Fibroblast of upper back skin (primary cell): Measurements from ENCODE around the gene HOXC5.

ENCODE experiments used
- DNase-seq: peaks from one replicate; pipeline ENCODE4 v3.0.0-alpha.2; 2013

The HOXC5 gene

GRCh38 chr12:54032627-54033100 lies at the start of gene HOXC5:
TSS of gene HOXC5 (plus strand) at chr12:54033050. CDS start at chr12:54033123, 73 bp downstream.
- DNase-seq = peak; percentile 96

GRCh38 chr12:53983568-53983949 lies 49.3 kb upstream of the HOXC5 start:
- no peak for DNase-seq

- no peak for DNase-seq
Measured at GRCh38 chr12:53983950-53984572, 48.8 kb upstream of the HOXC5 start.

DNA sequence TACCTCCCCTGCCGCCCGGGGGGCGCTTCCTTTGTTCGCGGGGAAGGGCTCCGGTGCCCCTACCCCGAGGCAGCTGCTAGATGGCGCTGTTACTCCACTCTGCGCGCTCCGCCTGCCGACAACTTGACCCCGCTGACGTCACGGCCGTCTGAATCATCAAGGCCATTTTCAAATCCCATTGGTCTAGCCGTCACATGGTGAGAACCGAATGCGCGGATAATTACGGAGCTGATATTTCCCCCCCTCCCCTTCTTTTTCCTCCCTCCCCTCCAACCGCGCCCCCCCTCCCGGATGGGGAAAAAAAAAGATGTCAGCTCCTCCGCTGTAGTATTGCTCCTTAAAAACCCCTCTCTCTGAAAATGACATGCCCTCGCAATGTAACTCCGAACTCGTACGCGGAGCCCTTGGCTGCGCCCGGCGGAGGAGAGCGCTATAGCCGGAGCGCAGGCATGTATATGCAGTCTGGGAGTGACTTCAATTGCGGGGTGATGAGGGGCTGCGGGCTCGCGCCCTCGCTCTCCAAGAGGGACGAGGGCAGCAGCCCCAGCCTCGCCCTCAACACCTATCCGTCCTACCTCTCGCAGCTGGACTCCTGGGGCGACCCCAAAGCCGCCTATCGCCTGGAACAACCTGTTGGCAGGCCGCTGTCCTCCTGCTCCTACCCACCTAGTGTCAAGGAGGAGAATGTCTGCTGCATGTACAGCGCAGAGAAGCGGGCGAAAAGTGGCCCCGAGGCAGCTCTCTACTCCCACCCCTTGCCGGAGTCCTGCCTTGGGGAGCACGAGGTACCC lies 47.8 kb upstream of the HOXC5 start, which contains the start of gene HOXC10:
HOXC10 (plus strand) TSS at position 246 of the 791 bp plus-strand sequence; CDS start at position 360, 114 bp downstream.
- DNase-seq = peak; percentile 93

DNA sequence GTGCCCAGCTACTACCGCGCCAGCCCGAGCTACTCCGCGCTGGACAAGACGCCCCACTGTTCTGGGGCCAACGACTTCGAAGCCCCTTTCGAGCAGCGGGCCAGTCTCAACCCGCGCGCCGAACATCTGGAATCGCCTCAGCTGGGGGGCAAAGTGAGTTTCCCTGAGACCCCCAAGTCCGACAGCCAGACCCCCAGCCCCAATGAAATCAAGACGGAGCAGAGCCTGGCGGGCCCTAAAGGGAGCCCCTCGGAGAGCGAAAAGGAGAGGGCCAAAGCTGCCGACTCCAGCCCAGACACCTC lies 47.2 kb upstream of the HOXC5 start:
- no peak for DNase-seq

- DNase-seq = no peak
Measured at GRCh38 chr12:53985994-53986685, 46.7 kb upstream of the HOXC5 start.

GRCh38 chr12:53986686-53987483 lies 46.0 kb upstream of the HOXC5 start:
- no peak for DNase-seq

DNA sequence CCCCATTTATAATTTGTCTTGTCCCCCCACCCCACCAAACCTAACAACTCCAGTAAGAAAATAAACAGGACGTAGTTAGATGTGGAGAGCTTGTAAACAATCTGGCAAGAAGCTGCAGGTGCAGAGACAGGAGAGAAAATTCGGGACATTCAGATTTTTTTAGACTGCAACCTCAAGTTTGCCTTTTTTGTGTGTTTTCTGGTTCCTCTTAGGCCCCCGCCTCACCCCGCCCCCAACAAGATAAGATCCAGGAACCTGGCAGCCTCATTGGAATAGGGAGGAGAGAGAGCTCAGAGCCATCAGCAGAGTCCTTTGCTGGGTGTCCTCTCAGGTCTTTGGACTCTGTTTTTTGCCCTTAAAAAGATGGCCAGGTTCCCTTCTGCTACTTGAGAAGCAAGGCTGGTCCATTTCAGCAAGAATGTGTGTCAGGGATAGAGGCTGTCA lies 45.0 kb upstream of the HOXC5 start:
- no peak for DNase-seq

- no peak for DNase-seq
Measured at GRCh38 chr12:53988541-53989226, 44.2 kb upstream of the HOXC5 start.

- peak; percentile 63 for DNase-seq
Measured at GRCh38 chr12:53989227-53990113, 43.4 kb upstream of the HOXC5 start.

DNA sequence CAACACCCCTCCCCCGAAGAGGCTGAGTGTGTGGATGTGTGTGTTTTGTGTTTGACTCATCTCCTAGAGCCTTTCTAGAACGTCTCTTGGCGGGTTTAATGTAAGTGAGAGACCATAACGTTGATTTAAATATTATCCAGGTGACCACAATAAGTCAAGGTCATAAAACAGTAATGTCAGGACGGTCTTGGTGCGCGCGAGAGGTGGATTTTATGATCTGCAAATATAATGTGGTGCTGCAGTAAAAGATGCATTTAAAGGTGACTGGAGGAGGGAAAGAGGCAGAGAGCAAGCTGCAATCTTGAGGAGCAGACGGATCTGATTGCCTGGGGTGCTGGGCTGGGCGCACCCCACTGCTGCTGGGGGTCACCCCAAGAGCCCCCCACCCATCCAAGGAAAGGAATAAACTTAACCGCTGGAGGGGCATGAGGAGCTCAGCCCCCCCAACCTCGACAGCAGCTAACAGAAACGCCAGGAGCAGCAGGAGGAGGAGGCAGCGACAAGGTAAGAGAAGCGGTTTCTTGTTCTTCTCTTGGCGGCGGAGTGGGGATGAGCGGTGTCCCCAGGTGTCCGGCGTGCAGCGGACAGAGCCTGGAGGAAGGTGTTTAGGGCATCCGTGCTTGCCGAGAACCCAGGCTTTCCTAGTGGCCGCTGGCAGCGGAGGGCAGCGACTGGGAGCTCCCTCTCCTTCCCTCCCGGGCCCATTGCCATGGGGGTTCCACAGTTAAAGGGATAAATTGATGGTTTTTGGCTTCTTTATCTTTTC lies 42.4 kb upstream of the HOXC5 start:
- no peak for DNase-seq

DNA sequence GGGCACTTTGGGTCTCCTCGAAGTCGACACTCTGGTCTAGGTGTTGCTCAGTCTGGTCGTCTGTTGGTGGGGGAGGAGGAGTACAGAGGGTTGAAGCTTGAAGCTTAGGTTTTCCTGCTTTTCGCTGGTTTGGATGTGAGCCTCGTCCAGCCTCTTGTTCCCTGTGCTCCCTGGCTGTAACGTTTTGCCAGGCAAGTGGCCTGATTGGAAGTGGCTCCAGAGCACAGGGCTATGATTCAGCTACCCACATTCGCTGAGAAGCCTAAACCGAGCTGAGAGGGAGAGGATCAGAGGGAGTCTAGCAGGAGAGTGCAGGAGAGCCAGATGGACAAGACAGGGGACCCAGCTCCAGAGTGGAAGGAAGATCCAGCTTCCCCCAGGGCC lies 41.8 kb upstream of the HOXC5 start:
- DNase-seq = peak; percentile 54

DNA sequence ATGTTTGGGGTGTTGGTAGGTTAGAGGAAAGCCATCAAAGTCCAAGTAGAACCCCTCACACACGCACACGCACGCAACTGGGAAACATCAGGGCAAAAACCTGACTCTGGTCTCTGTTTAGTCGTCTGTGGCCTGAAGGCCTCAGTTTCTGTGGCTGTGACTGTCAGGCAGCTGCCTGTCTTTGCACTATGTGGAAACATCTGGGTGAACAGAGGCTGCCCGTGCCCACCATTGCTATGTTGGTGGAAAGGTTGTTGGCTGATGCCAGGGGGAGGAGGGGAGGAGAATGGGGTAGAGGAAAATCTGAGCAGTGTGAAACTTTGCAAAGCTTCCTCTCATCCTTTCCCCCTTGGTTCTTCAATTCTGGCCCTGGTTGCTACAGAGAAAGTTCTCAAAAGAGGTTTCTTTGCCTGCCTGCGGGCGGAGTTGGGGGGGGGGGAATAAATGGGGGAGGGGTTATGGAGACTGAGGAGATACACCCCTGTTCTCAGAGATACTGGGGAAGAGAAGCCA lies 40.4 kb upstream of the HOXC5 start:
- no peak for DNase-seq

DNA sequence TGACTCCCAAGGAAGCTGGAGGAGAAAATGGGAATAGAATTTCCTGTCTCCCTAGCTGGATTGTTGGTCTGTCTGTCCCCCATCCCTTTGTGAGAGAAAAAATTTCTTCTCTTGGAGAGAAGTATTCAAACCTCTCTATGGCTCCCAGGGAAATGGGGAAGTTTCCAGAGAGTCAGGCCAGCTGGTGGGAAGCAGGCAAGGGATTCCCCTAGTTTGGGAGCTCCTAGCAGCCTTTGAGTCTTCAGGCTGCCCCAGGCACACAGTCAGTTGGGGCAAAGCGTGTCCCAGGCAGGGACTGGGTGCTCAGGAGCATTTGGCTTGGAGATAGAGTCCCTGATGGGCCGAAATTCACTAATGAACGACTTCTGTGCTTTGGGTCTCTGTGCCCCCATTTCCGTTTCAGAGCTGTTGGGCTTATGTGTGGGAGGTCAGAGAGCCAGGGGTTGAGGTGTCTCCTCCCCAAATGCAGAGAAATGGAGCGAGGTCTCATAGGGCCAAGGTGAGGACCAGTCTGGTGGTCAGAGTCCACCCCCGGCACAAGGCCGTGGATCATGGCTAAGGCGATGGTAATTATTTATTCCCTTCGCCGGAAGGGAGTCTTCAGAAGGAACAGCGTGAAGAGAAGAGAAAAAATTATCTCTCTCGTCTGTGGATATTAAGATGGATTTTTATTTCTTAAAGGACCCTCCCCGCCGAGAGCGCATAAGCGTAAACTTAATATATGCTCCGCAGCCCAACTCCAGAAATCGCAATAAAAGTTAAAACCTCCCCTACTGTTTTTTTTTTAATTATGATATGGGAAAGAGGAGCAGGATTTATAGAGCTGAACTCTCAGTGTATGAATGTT lies 39.5 kb upstream of the HOXC5 start:
- no peak for DNase-seq

DNA sequence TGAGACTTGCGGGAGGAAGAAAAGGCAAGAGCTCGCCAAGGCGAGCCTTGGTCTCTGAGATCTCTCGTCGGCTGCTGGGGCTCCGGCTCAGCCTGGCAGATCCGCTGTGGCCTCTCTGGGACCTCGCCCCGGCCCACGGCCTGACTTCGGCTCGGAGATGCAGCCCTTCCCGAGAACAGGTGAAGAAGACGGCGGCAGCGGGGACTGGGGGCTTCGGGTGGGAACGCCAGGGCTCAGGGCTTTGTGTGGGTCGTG lies 38.9 kb upstream of the HOXC5 start:
- no peak for DNase-seq

DNA sequence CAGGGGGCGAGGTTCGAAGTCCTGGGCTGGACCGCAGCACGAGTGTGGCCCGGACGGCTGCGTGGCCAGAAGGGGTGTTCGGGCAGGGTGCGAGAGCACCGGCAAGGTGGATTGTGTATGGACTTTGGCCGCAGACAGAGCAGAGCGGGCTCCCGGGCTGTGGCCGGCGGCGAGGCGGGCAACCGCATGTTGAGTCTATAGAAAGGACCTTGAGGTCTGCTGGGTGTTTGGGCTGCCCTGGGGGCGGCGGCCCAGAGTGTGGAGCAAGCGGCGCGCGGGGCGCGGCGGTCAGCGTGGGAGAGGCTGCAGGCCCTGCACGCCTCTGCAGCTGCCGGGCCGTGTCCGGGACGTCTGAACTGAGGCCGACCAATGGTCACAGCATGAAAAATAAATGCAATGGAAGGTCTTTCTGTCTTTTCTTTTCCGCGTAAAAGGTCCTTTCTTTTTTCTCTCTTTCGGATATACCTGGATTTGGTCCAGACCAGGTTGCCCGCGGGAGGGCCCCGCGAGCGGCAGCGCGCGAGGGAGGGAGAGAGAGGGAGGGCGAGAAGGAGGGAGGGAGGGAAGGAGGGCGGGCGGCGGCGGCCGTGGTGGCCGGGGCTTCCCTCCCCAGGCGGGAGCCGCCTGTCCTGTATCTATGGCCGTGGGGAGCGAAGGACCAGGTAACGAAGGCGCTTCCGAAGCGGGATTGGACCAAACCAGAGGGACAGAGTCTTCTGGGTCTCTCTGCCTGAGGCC lies 38.4 kb upstream of the HOXC5 start:
- no peak for DNase-seq

GRCh38 chr12:53995002-53995377 lies 37.9 kb upstream of the HOXC5 start:
- no peak for DNase-seq

DNA sequence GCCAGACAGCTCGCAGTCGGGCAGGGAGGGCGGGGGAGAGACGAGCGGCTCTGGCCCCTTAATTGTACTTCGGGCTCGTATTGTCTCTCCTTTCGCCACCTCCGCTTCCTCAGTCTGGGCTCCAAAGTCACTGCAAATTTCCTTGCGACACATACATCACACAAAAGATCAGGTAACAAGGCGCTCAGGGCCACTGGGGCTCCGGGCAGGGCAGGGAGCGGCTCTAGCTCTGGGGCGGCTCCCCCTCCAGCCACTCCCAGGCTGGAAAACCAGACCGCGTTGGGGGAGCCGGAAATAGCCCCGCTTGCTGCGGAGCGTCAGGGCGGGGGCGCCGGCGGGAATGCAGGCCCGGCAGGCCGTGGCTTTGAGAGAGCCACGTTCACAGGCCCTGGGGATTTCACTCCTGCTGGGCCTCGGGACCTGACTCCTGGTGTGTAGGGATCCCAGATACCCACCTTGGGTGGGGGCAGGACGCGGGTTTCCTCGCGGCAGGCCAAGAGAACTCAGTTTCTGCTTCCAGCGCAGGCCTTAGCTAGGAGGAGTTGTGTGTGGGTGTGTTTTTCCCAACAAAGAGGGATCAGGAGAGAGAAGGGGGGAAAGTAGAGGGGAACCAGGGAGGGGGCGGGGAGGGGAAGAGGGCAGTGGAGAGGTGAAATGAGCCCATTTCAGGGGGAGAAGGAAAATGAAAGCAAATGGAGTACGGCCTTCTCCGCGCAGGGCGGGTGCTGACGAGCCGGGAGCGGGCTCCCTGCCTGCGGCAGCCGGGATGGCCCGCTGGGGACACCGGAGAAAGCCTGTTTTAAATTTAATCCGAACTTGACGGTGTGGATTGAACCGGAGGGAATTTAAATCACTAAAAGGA lies 37.2 kb upstream of the HOXC5 start:
- DNase-seq = peak; percentile 60
